GM12878 (cell line): ENCODE measurements around the gene ABCA4. TPM values are rescaled to one million over a fixed set of nuclear protein-coding genes. Genes with fewer than 3 reads are reported as not detected.

ENCODE experiments used
- ATAC-seq: fragments of 200-7000 bp; cut with Tn5 transposase; 3 replicates; pipeline ENCODE4 v1.9.1; 2020; ENCODE audit warnings: mild to moderate bottlenecking, moderate library complexity
- BruUV-seq: library from RNA; stranded (reverse); fragments of 400-500 nt; replicated peaks from 2 replicates; lab custom pipeline; 2021; lab: Mats Ljungman, UMichigan
- CTCF ChIA-PET: fragments of 300-600 bp; sonication (Branson Sonifier 250); formaldehyde crosslinking; extraction: SDS; loops from one replicate; lab custom pipeline; 2021; ENCODE audit warnings: inconsistent platforms; lab: Yijun Ruan, JAX
- POLR2A ChIA-PET: fragments of 350-600 bp; formaldehyde crosslinking; extraction: SDS; loops from one replicate; lab custom pipeline; 2021; ENCODE audit warnings: inconsistent platforms; lab: Charles Lee
- RAD21 ChIA-PET: fragments of 300-600 bp; sonication (Branson Sonifier 250); formaldehyde crosslinking; loops from one replicate; lab custom pipeline; 2023; ENCODE audit warnings: antibody characterized with exemption; ENCODE audit not compliant: unreplicated experiment; lab: Charles Lee
- SMC1A ChIA-PET: fragments of 300-600 bp; sonication (Branson Sonifier 250); formaldehyde crosslinking; loops from one replicate; lab custom pipeline; 2023; ENCODE audit not compliant: unreplicated experiment, uncharacterized antibody; lab: Charles Lee
- DNase-seq: peaks from one replicate; pipeline ENCODE4 v3.0.0-alpha.2; 2011; ENCODE audit warnings: low read depth, low spot score
- FAIRE-seq: peaks from 3 replicates; lab custom pipeline; 2011; peaks lifted over from hg19 to GRCh38; lab: Jason Lieb, UNC
- H2AFZ ChIP-seq: 2 replicates; pipeline ENCODE4 v1.6.0; 2011; ENCODE audit warnings: low read depth, low read length, control low read depth; ENCODE audit not compliant: control insufficient read depth
- H3K27ac ChIP-seq: 2 replicates; pipeline ENCODE4 v1.5.1; 2011; ENCODE audit warnings: control low read depth; ENCODE audit not compliant: control insufficient read depth, insufficient read depth
- H3K27me3 ChIP-seq, 2 experiments: replicated peaks in 1 of 2; 2 replicates each; pipeline versions ENCODE4 v1.6.0 to v1.6.1; 2011; ENCODE audit warnings: low read length in 1 of 2; ENCODE audit not compliant: control insufficient read depth in 2 of 2, insufficient read depth in 2 of 2
- H3K36me3 ChIP-seq, 2 experiments: 2 replicates each; pipeline ENCODE4 v1.5.1; 2011; ENCODE audit warnings: low read length in 1 of 2; ENCODE audit not compliant: control insufficient read depth in 2 of 2, insufficient read depth in 2 of 2
- H3K4me1 ChIP-seq: 2 replicates; pipeline ENCODE4 v1.6.1; 2011; ENCODE audit warnings: mild to moderate bottlenecking, low read length, moderate library complexity, mixed read lengths; ENCODE audit not compliant: control insufficient read depth, insufficient read depth
- H3K4me2 ChIP-seq: 2 replicates; pipeline ENCODE4 v1.6.0; 2011; ENCODE audit warnings: control low read depth; ENCODE audit not compliant: control insufficient read depth, insufficient read depth
- H3K4me3 ChIP-seq: fragments of 200-600 bp; sonication (generic); 2 replicates; pipeline ENCODE4 v1.5.1; 2016
- H3K79me2 ChIP-seq: 2 replicates; pipeline ENCODE4 v1.6.0; 2011; ENCODE audit warnings: low read length; ENCODE audit not compliant: control insufficient read depth, insufficient read depth
- H3K9ac ChIP-seq: 2 replicates; pipeline ENCODE4 v1.8.0; 2011; ENCODE audit warnings: low read length, control low read depth, mixed read lengths; ENCODE audit not compliant: control insufficient read depth, insufficient read depth
- H3K9me3 ChIP-seq: replicated peaks from 3 replicates; pipeline ENCODE4 v1.5.1; 2011; ENCODE audit warnings: mild to moderate bottlenecking, low read length; ENCODE audit not compliant: control insufficient read depth, insufficient read depth
- H4K20me1 ChIP-seq: 2 replicates; pipeline ENCODE4 v1.6.0; 2011; ENCODE audit not compliant: control insufficient read depth, insufficient read depth
- ATF7 ChIP-seq: fragments of 450-650 bp; IDR thresholded peaks from 2 replicates; pipeline ENCODE4 v1.6.1; 2016; ENCODE audit warnings: low read depth, mild to moderate bottlenecking
- BHLHE40 ChIP-seq, 2 experiments: fragments of 450-650 bp in 1 of 2; IDR thresholded peaks; 2 replicates each; pipeline ENCODE4 v1.6.1; 2011 to 2017; ENCODE audit warnings: low read depth in 2 of 2, borderline replicate concordance in 1 of 2, improper control_type of control experiment in 1 of 2, low read length in 1 of 2, mild to moderate bottlenecking in 1 of 2
- CBFB ChIP-seq: IDR thresholded peaks from 2 replicates; pipeline ENCODE4 v1.6.1; 2016; ENCODE audit warnings: antibody characterized with exemption, low read depth
- DPF2 ChIP-seq: fragments of 450-650 bp; IDR thresholded peaks from 2 replicates; pipeline ENCODE4 v1.6.1; 2017; ENCODE audit warnings: mild to moderate bottlenecking
- IKZF1 ChIP-seq: fragments of 450-650 bp; conservative IDR thresholded peaks from 2 replicates; pipeline ENCODE4 v1.6.1; 2017; ENCODE audit warnings: antibody characterized with exemption, mild to moderate bottlenecking
- IKZF2 ChIP-seq, 2 experiments: fragments of 450-650 bp; IDR thresholded peaks; 2 replicates each; pipeline ENCODE4 v1.6.1; 2017; ENCODE audit warnings: mild to moderate bottlenecking in 2 of 2, moderate library complexity in 2 of 2
- IRF4 ChIP-seq: IDR thresholded peaks from 2 replicates; pipeline ENCODE4 v1.6.1; 2011; ENCODE audit warnings: low read depth, low read length
- PAX5 ChIP-seq: IDR thresholded peaks from 2 replicates; pipeline ENCODE4 v1.6.1; 2011; ENCODE audit warnings: low read depth, low read length, borderline replicate concordance
- RAD51 ChIP-seq: fragments of 450-650 bp; IDR thresholded peaks from 2 replicates; pipeline ENCODE4 v1.6.1; 2016; ENCODE audit warnings: moderate library complexity, mild to moderate bottlenecking, inconsistent platforms
- REST ChIP-seq: IDR thresholded peaks from 2 replicates; pipeline ENCODE4 v1.6.1; 2012; ENCODE audit warnings: mild to moderate bottlenecking, low read depth, low read length
- SIN3A ChIP-seq: IDR thresholded peaks from 2 replicates; pipeline ENCODE4 v1.6.1; 2012; ENCODE audit warnings: low read depth, low read length, improper control_type of control experiment
- SMC3 ChIP-seq: IDR thresholded peaks from 2 replicates; pipeline ENCODE4 v1.6.1; 2011; ENCODE audit warnings: low read length, improper control_type of control experiment, borderline replicate concordance
- SP1 ChIP-seq: IDR thresholded peaks from one replicate; pipeline ENCODE4 v1.6.1; 2011; ENCODE audit warnings: low read depth, low read length
- TBL1XR1 ChIP-seq: IDR thresholded peaks from 2 replicates; pipeline ENCODE4 v1.6.1; 2012; ENCODE audit warnings: low read depth, low read length, improper control_type of control experiment
- USF1 ChIP-seq: IDR thresholded peaks from 2 replicates; pipeline ENCODE4 v1.6.1; 2011; ENCODE audit warnings: borderline replicate concordance, low read depth, mild to moderate bottlenecking, moderate library complexity, mixed read lengths, low read length; ENCODE audit not compliant: insufficient read depth; ENCODE audit errors: extremely low read length
- WRNIP1 ChIP-seq: IDR thresholded peaks from 2 replicates; pipeline ENCODE4 v1.6.1; 2011; ENCODE audit warnings: low read depth, low read length, improper control_type of control experiment, borderline replicate concordance
- YBX1 ChIP-seq: fragments of 450-650 bp; IDR thresholded peaks from 2 replicates; pipeline ENCODE4 v1.6.1; 2016; ENCODE audit warnings: antibody characterized with exemption
- ZBED1 ChIP-seq: IDR thresholded peaks from 2 replicates; pipeline ENCODE4 v1.6.1; 2016; ENCODE audit warnings: borderline replicate concordance
- ZBTB33 ChIP-seq: fragments of 450-650 bp; IDR thresholded peaks from 2 replicates; pipeline ENCODE4 v1.6.1; 2017; ENCODE audit warnings: mild to moderate bottlenecking
- WGBS: methylation state at CpG from one replicate; pipeline ENCODE4 v1.1.6; 2016; ENCODE audit warnings: low lambda C conversion rate; ENCODE audit not compliant: insufficient replicate concordance, insufficient coverage; ENCODE audit errors: missing lambda C conversion rate; 5-methylcytosine and 5-hydroxymethylcytosine counted together
- in situ Hi-C: fragments of 300-500 bp; cut with MboI; formaldehyde crosslinking; loops from 9 replicates; pipeline ENCODE4 v1.14.3; 2018; ENCODE audit warnings: mixed read lengths
- intact Hi-C: fragments of 100-400 bp; cut with micrococcal nuclease; formaldehyde crosslinking; loops from one replicate; pipeline ENCODE4 v1.14.2; 2022; ENCODE audit not compliant: unreplicated experiment
- polyA plus RNA-seq, 11 experiments: library from polyadenylated mRNA; depleted of rRNA in 4 of 11; unstranded in 6 of 11; stranded (reverse) in 5 of 11; fragments of >200 nt; fragmentation: Nextera tagmentation in 4 of 11; fragmentation: Illumina TruSeq in 1 of 11; extraction: Ambion mirVana in 4 of 11; extraction: Trizol in 1 of 11; gene quantifications; 1 replicate in 1 of 11; 2 replicates in 10 of 11; pipeline versions ENCODE4 v1.2.1 to v1.2.3, GENCODE V29; 2011 to 2016; ENCODE audit warnings: inconsistent platforms in 2 of 11, missing spikeins in 2 of 11, low read depth in 1 of 11
- total RNA-seq, 4 experiments: library from RNA; depleted of rRNA in 3 of 4; stranded (reverse); fragments of >200 nt in 3 of 4; fragmentation: Illumina TruSeq in 1 of 4; extraction: Trizol in 1 of 4; gene quantifications; 2 replicates each; pipeline versions ENCODE4 v1.2.1 to v1.2.3, GENCODE V29; 2013 to 2021

Gene ABCA4
- total and polyA plus RNA-seq, 10 of the 15 experiments (the other 5 are each of a cell fraction or from before 2014, with no cell fraction given): 0.03 to 0.28 (median 0.11) TPM; not detected in 3

GRCh38 chr1:94104127-94104684 is 16.7 kb downstream of the ABCA4 start:
- Histone ChIP-seq H3K4me3 (no peak overlapping the region), H4K20me1 (no peaks in the 10 kb centered on the region; the same call in 1 of the 2 replicates), H3K27me3 (peaks cover 0 to 1% of the 10 kb centered on the region in 2 experiments; a peak in 2 of 4 replicates), H2AFZ (no peak overlapping the region), H3K4me1 (peaks cover 7% of the 10 kb centered on the region), H3K9ac (no peak overlapping the region), H3K4me2 (no peak overlapping the region), H3K9me3 (no peaks in the 10 kb centered on the region), H3K79me2 (no peaks in the 10 kb centered on the region), H3K36me3 (no peaks in the 10 kb centered on the region)
- intact Hi-C loops: no loop called here
- SMC1A ChIA-PET: no interaction called here
- POLR2A ChIA-PET: no interaction called here
- FAIRE-seq (no peak), ATAC-seq (no peak), DNase-seq (no peak)
- 29% methylated on average over 9 of the region's 9 CpGs for WGBS
- CTCF ChIA-PET: no interaction called here
- in situ Hi-C loops: no loop called here
- no peak for TF ChIP-seq IRF4
- no peak for TF ChIP-seq IKZF1
- no peak for TF ChIP-seq ATF7
- TF ChIP-seq DPF2: no peak
- TF ChIP-seq PAX5: no peak
- TF ChIP-seq YBX1: no peak
- TF ChIP-seq REST: no peak
- no peak for TF ChIP-seq SMC3
- no peak for TF ChIP-seq TBL1XR1
- TF ChIP-seq SIN3A: no peak
- TF ChIP-seq ZBTB33: no peak
- TF ChIP-seq RAD51: no peak
- TF ChIP-seq WRNIP1: no peak
- TF ChIP-seq IKZF2 (IDR thresholded peaks at IDR 0.05): no peak
- no peak for TF ChIP-seq BHLHE40 (IDR thresholded peaks at IDR 0.05; ENCODE audit: borderline replicate concordance in 1 of 2, low read depth in 2 of 2, low read length in 1 of 2)
- no peak for TF ChIP-seq ZBED1
- no peak for TF ChIP-seq CBFB
- no peak for TF ChIP-seq SP1
- TF ChIP-seq USF1: no peak
- TF ChIP-seq, all 136 proteins: peak for 0
- H3K27ac ChIP-seq: no peak overlapping the region
- no TSS peak for BruUV-seq
- RAD21 ChIA-PET: no interaction called here
